ENCODE results near the gene FAM53B. TPM values are rescaled to one million over a fixed set of nuclear protein-coding genes. Genes with fewer than 3 reads are reported as not detected.

FAM53B gene
- total RNA-seq, 1 donor = 12.7 TPM

- TF ChIP-seq CTCF (IDR thresholded peaks at IDR 0.05; ENCODE audit: extremely low read depth, low read depth, low read length) = no peak
- Histone ChIP-seq H3K27ac (ENCODE audit: low read depth, low read length) (no peak overlapping the region), H3K9me3 (ENCODE audit: low read depth, low read length) (no peaks in the 10 kb centered on the region), H3K4me1 (ENCODE audit: insufficient read depth, low read length) (no peaks in the 10 kb centered on the region), H3K36me3 (ENCODE audit: insufficient read depth, low read length) (no peaks in the 10 kb centered on the region), H3K79me2 (ENCODE audit: insufficient read depth, low read length) (no peaks in the 10 kb centered on the region), H4K20me1 (ENCODE audit: insufficient read depth, low read length) (no peaks in the 10 kb centered on the region), H3K4me2 (ENCODE audit: insufficient read depth, low read length) (no peak overlapping the region), H2AFZ (ENCODE audit: low read length) (no peak overlapping the region), H3K4me3 (ENCODE audit: insufficient read depth, low read length) (no peak overlapping the region), H3K27me3 (ENCODE audit: insufficient read depth, low read length) (no peaks in the 10 kb centered on the region)
- no peak for DNase-seq (ENCODE audit: insufficient read length, low spot score, missing footprints)
These were observed 134.5 kb downstream of the FAM53B start for GRCh38 chr10:124609698-124610097.

- no peak overlapping the region for H2AFZ ChIP-seq (ENCODE audit: low read length)
- no peaks in the 10 kb centered on the region for H3K79me2 ChIP-seq (ENCODE audit: insufficient read depth, low read length)
- H3K4me1 ChIP-seq (ENCODE audit: insufficient read depth, low read length) = no peaks in the 10 kb centered on the region
- no peaks in the 10 kb centered on the region for H3K9me3 ChIP-seq (ENCODE audit: low read depth, low read length)
- no peak overlapping the region for H3K4me2 ChIP-seq (ENCODE audit: insufficient read depth, low read length)
- H3K36me3 ChIP-seq (ENCODE audit: insufficient read depth, low read length) = no peaks in the 10 kb centered on the region
- no peak overlapping the region for H3K4me3 ChIP-seq (ENCODE audit: insufficient read depth, low read length)
- no peak overlapping the region for H3K27ac ChIP-seq (ENCODE audit: low read depth, low read length)
- H3K27me3 ChIP-seq (ENCODE audit: insufficient read depth, low read length) = no peaks in the 10 kb centered on the region
- DNase-seq (ENCODE audit: insufficient read length, low spot score, missing footprints) = no peak
- no peak for TF ChIP-seq CTCF (IDR thresholded peaks at IDR 0.05; ENCODE audit: extremely low read depth, low read depth, low read length)
- H4K20me1 ChIP-seq (ENCODE audit: insufficient read depth, low read length) = peaks cover 5% of the 10 kb centered on the region
These were observed 136.0 kb downstream of the FAM53B start for GRCh38 chr10:124608093-124608721.

- H3K4me2 ChIP-seq (ENCODE audit: insufficient read depth, low read length) = no peak overlapping the region
- no peaks in the 10 kb centered on the region for H3K4me1 ChIP-seq (ENCODE audit: insufficient read depth, low read length)
- H3K9me3 ChIP-seq (ENCODE audit: low read depth, low read length) = no peaks in the 10 kb centered on the region
- no peak for DNase-seq (ENCODE audit: insufficient read length, low spot score, missing footprints)
- peaks cover 5% of the 10 kb centered on the region for H4K20me1 ChIP-seq (ENCODE audit: insufficient read depth, low read length)
- H3K36me3 ChIP-seq (ENCODE audit: insufficient read depth, low read length) = no peaks in the 10 kb centered on the region
- H2AFZ ChIP-seq (ENCODE audit: low read length) = no peak overlapping the region
- no peak for TF ChIP-seq CTCF (IDR thresholded peaks at IDR 0.05; ENCODE audit: extremely low read depth, low read depth, low read length)
- H3K27ac ChIP-seq (ENCODE audit: low read depth, low read length) = no peak overlapping the region
- no peaks in the 10 kb centered on the region for H3K79me2 ChIP-seq (ENCODE audit: insufficient read depth, low read length)
- no peaks in the 10 kb centered on the region for H3K27me3 ChIP-seq (ENCODE audit: insufficient read depth, low read length)
- H3K4me3 ChIP-seq (ENCODE audit: insufficient read depth, low read length) = no peak overlapping the region
These were observed 136.5 kb downstream of the FAM53B start for GRCh38 chr10:124607693-124608092.

- H3K9me3 ChIP-seq (ENCODE audit: low read depth, low read length) = no peaks in the 10 kb centered on the region
- DNase-seq (ENCODE audit: insufficient read length, low spot score, missing footprints) = no peak
- H3K4me2 ChIP-seq (ENCODE audit: insufficient read depth, low read length) = no peak overlapping the region
- no peaks in the 10 kb centered on the region for H3K4me1 ChIP-seq (ENCODE audit: insufficient read depth, low read length)
- no peak overlapping the region for H3K4me3 ChIP-seq (ENCODE audit: insufficient read depth, low read length)
- TF ChIP-seq CTCF (IDR thresholded peaks at IDR 0.05; ENCODE audit: extremely low read depth, low read depth, low read length) = no peak
- no peak overlapping the region for H3K27ac ChIP-seq (ENCODE audit: low read depth, low read length)
- H3K27me3 ChIP-seq (ENCODE audit: insufficient read depth, low read length) = no peaks in the 10 kb centered on the region
- H3K36me3 ChIP-seq (ENCODE audit: insufficient read depth, low read length) = no peaks in the 10 kb centered on the region
- H4K20me1 ChIP-seq (ENCODE audit: insufficient read depth, low read length) = peaks cover 7% of the 10 kb centered on the region
- no peaks in the 10 kb centered on the region for H3K79me2 ChIP-seq (ENCODE audit: insufficient read depth, low read length)
- no peak overlapping the region for H2AFZ ChIP-seq (ENCODE audit: low read length)
These were observed 137.4 kb downstream of the FAM53B start for GRCh38 chr10:124606822-124607221.
